Fibroblast of lung (primary cell): ENCODE measurements around the gene ACOT8. TPM values are rescaled to one million over a fixed set of nuclear protein-coding genes. Genes with fewer than 3 reads are reported as not detected.

ENCODE experiments used
- DNase-seq, 2 donors: peaks; one replicate each; pipeline versions ENCODE4 v3.0.0 to v3.0.0-alpha.2; 2010; ENCODE audit warnings: low read depth in 2 of 2
- H2AFZ ChIP-seq: 2 replicates; pipeline ENCODE4 v1.5.1; 2012; ENCODE audit warnings: low read length, control low read depth, inconsistent platforms
- H3K27ac ChIP-seq: 2 replicates; pipeline ENCODE4 v1.5.1; 2011; ENCODE audit warnings: low read length, control low read depth; ENCODE audit not compliant: insufficient read depth
- H3K27me3 ChIP-seq: 2 replicates; pipeline ENCODE4 v1.5.1; 2011; ENCODE audit warnings: mild to moderate bottlenecking, low read length; ENCODE audit not compliant: control insufficient read depth, insufficient read depth
- H3K36me3 ChIP-seq: 2 replicates; pipeline ENCODE4 v1.5.1; 2011; ENCODE audit warnings: low read length; ENCODE audit not compliant: control insufficient read depth, insufficient read depth
- H3K4me1 ChIP-seq: 2 replicates; pipeline ENCODE4 v1.5.1; 2011; ENCODE audit warnings: low read length; ENCODE audit not compliant: control insufficient read depth, insufficient read depth; ENCODE audit errors: extremely low read depth
- H3K4me2 ChIP-seq: 2 replicates; pipeline ENCODE4 v1.5.1; 2011; ENCODE audit warnings: low read length, control low read depth; ENCODE audit not compliant: insufficient read depth; ENCODE audit errors: extremely low read depth
- H3K4me3 ChIP-seq, 4 experiments: fragments of 200-600 bp in 1 of 4; sonication (generic) in 1 of 4; replicated peaks in 1 of 4; 2 replicates each; pipeline ENCODE4 v1.5.1; 2011 to 2016; ENCODE audit warnings: low read length in 4 of 4, low read depth in 3 of 4, mild to moderate bottlenecking in 3 of 4, control low read depth in 2 of 4, inconsistent platforms in 1 of 4, mixed read lengths in 1 of 4; ENCODE audit not compliant: insufficient read depth in 1 of 4; ENCODE audit errors: control extremely low read depth in 1 of 4
- H3K79me2 ChIP-seq: 2 replicates; pipeline ENCODE4 v1.5.1; 2012; ENCODE audit warnings: mild to moderate bottlenecking, low read length, inconsistent platforms; ENCODE audit not compliant: control insufficient read depth, insufficient read depth
- H3K9ac ChIP-seq: 2 replicates; pipeline ENCODE4 v1.5.1; 2011; ENCODE audit warnings: mild to moderate bottlenecking, low read length, control low read depth; ENCODE audit not compliant: insufficient read depth
- H3K9me3 ChIP-seq: 2 replicates; pipeline ENCODE4 v1.5.1; 2012; ENCODE audit warnings: low read depth, low read length; ENCODE audit not compliant: control insufficient read depth, insufficient read depth
- H4K20me1 ChIP-seq: 2 replicates; pipeline ENCODE4 v1.5.1; 2011; ENCODE audit warnings: low read length; ENCODE audit not compliant: control insufficient read depth, insufficient read depth; ENCODE audit errors: extremely low read depth
- CTCF ChIP-seq, 2 donors: IDR thresholded peaks in 1 of 2; conservative IDR thresholded peaks in 1 of 2; 1 replicate in 1 of 2; 2 replicates in 1 of 2; pipeline ENCODE4 v1.5.1; 2011 to 2012; ENCODE audit warnings: low read length in 2 of 2, control low read depth in 1 of 2, inconsistent platforms in 1 of 2, low read depth in 1 of 2, mild to moderate bottlenecking in 1 of 2
- EZH2 ChIP-seq: IDR thresholded peaks from 2 replicates; pipeline ENCODE4 v1.5.1; 2012; ENCODE audit warnings: low read length, control low read depth, mild to moderate bottlenecking; ENCODE audit errors: missing control alignments
- polyA plus RNA-seq, 2 donors: library from polyadenylated mRNA; depleted of rRNA in 1 of 2; stranded (reverse) in 1 of 2; unstranded in 1 of 2; fragments of >200 nt; gene quantifications; 2 replicates each; pipeline ENCODE4 v1.2.1, GENCODE V29; 2011 to 2012; ENCODE audit warnings: missing spikeins in 1 of 2
- total RNA-seq: library from RNA; depleted of rRNA; stranded (reverse); fragments of >200 nt; gene quantifications from 2 replicates; pipeline ENCODE4 v1.2.1, GENCODE V29; 2014

ACOT8 gene
- total and polyA plus RNA-seq, 2 donors (not counting 1 experiment from before 2014, with no cell fraction given): 18.0 to 44.4 TPM

- Histone ChIP-seq H3K4me3 (no peak overlapping the region), H3K36me3 (peaks cover 6% of the 10 kb centered on the region), H3K4me2 (no peak overlapping the region), H2AFZ (no peak overlapping the region), H3K79me2 (peaks cover 14% of the 10 kb centered on the region), H3K9me3 (no peaks in the 10 kb centered on the region), H3K27ac (no peak overlapping the region), H3K27me3 (no peaks in the 10 kb centered on the region), H3K9ac (no peak overlapping the region), H4K20me1 (no peaks in the 10 kb centered on the region), H3K4me1 (peaks cover 2% of the 10 kb centered on the region)
- no peak for DNase-seq
- TF ChIP-seq CTCF (conservative IDR thresholded peaks at IDR 0.05 in 1 of 2, IDR thresholded peaks at IDR 0.05 in 1 of 2; ENCODE audit: low read depth in 1 of 2, low read length in 2 of 2): no peak
- no peak for TF ChIP-seq EZH2
These were observed 5.7 kb downstream of the ACOT8 start for GRCh38 chr20:45851501-45851900.

GRCh38 chr20:45850926-45851325, 6.3 kb downstream of the ACOT8 start:
- no peak for TF ChIP-seq EZH2
- TF ChIP-seq CTCF (conservative IDR thresholded peaks at IDR 0.05 in 1 of 2, IDR thresholded peaks at IDR 0.05 in 1 of 2; ENCODE audit: low read depth in 1 of 2, low read length in 2 of 2): no peak
- Histone ChIP-seq H3K4me3 (no peak overlapping the region), H3K4me2 (no peak overlapping the region), H3K4me1 (no peaks in the 10 kb centered on the region), H3K9me3 (no peaks in the 10 kb centered on the region), H3K27ac (no peak overlapping the region), H3K27me3 (no peaks in the 10 kb centered on the region), H3K79me2 (peaks cover 8% of the 10 kb centered on the region), H3K36me3 (peaks cover 6% of the 10 kb centered on the region), H3K9ac (no peak overlapping the region), H4K20me1 (no peaks in the 10 kb centered on the region), H2AFZ (no peak overlapping the region)
- DNase-seq: no peak

- Histone ChIP-seq H4K20me1 (no peaks in the 10 kb centered on the region), H3K79me2 (peaks cover 5% of the 10 kb centered on the region), H3K4me1 (no peaks in the 10 kb centered on the region), H3K9ac (no peak overlapping the region), H2AFZ (no peak overlapping the region), H3K27me3 (no peaks in the 10 kb centered on the region), H3K9me3 (no peaks in the 10 kb centered on the region), H3K4me3 (no peak overlapping the region), H3K27ac (no peak overlapping the region), H3K4me2 (no peak overlapping the region), H3K36me3 (peaks cover 6% of the 10 kb centered on the region)
- TF ChIP-seq EZH2: no peak
- TF ChIP-seq CTCF (conservative IDR thresholded peaks at IDR 0.05 in 1 of 2, IDR thresholded peaks at IDR 0.05 in 1 of 2; ENCODE audit: low read depth in 1 of 2, low read length in 2 of 2): no peak
- DNase-seq: no peak
These were observed 7.0 kb downstream of the ACOT8 start for GRCh38 chr20:45850238-45850637.
